NCI-H2196 (cell line): ENCODE data around the gene CALD1.

Experiments
- DNase-seq: peaks from one replicate; lab custom pipeline; 2025; ENCODE audit not compliant: unreplicated experiment; lab: John Stamatoyannopoulos, UW

Gene CALD1

DNA sequence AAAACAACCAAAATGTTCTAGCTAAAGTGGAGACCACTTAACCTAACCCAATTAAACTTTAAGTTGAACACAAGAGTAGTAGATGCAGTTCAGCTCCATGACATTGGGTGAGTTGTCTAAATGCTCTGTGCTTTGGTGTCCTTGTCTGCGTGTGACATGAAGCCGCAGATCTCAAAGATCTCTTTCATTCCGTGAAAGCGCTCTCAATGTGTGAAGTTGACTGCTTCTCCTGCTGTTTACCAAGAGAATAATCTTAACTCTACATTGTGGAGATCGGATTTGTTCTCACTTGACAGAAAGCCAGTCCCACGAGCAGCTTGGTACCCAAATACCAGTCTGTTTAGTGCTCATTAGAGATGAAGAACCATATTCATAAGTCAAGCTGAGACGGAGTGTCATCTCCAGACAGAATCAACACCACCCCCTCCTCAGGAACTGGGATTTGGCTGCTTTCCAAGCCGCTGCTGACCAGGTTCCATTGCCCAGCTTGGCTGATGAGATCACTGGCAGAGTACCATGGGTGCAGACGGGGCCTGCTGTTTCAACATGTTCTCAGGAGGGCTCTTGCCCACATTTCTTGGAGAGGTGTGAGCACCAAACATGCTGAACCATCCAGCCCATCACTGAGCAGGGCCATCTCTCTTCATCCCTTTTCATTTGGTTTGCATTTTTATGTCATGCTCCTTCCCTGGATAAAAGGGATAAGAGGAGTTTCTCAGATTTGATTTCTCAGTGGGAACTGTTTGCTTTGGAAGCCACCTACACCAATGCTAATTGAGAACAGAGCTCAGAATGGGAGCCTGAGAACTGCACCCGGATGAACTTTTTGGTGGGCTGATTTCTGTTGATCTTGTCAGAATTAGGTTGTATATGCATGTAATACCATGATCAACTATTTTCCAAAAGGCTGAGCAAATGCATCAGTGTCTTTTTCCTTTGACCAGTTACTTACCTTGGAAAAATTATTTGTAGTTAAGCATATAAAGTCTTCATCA is 111.1 kb downstream of the CALD1 start:
- peak; percentile 13 for DNase-seq

DNA sequence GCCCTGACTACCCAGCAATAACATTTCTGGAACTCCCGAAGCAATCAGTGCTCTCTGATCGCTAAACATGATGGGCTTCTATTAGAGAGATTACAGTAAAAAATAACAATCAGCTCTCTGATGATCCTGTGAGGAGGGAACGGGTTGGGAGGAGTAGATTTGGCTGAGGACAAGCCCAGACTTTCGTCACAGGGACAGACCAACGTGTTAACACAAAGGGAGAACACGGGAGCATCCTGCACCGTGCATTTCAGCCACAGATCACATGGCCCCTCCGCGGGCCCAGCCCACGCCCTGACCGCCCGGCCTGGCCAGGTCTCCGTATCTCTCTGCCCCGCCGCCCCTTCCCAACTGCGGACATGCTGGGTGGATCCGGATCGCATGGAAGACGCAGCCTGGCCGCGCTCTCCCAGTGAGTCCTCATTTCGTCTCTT is 111.8 kb downstream of the CALD1 start:
- DNase-seq: peak; percentile 9

DNA sequence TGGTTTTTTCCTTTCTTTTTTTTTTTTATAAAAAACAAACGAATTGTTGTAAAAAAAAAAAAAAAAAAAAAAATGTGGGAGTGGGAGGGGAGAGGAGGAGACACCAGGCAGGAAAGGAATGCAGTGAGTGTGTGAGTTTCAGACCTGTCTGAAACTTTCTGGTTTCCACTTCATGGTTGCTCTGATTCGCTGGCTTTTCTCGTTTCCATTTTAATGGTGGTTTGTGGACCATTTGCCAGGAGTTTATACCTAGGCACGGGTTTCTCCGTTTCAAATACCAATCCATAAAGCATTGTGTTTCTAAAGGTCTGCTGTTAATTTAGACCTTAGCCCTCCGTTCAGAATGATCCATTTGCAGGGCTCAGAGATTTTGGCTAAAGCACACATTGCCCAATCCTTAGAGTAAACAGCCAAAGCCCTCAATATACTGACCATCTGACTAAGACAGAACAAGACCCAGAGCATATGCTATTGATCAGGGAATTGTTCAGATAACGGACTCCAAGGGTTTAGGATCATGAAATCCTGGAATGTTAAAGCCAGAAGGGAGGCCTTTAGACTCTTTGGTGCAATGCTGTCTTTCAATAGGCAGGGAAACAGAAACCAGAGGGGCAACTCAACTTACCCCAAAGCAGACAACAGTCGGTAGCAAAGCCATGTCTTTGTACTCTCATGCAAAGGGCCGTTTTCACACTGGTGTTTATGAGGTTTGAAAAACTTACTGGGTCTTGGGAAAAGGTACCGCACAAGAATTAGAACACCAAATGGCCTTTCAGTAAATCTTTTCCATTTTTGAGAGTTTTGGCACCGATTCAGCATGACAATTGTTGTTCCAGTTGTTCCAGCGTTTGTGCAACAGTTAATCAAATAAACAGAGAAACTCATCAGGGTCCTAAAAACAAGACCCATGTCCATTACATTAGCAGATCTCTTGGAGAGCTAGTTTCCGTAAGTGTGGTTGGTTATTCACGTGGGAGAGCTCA is 112.6 kb downstream of the CALD1 start:
- DNase-seq: no peak

DNA sequence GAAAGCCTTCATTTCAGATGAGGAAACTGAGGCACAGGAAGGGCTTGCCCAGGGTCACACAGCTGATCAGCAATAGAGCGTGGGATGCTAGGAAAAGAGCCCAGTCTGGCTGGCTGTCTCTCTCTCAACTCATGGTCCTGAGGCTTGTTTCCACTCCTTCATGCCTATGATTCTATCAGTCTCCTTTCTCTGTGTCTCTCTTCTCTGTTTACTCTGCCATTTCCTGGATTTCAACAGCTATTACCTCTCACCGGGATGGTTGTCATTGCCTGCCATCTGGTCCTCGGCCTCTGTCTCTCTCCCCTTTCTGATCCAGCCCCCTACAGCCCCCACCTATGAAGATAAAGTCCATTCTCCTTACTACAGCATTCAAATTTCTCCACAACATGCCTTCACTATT is 113.5 kb downstream of the CALD1 start:
- no peak for DNase-seq

GRCh38 chr7:134893920-134894319 is 114.5 kb downstream of the CALD1 start:
- DNase-seq: no peak

GRCh38 chr7:134894928-134895327 is 115.5 kb downstream of the CALD1 start:
- DNase-seq: no peak

DNA sequence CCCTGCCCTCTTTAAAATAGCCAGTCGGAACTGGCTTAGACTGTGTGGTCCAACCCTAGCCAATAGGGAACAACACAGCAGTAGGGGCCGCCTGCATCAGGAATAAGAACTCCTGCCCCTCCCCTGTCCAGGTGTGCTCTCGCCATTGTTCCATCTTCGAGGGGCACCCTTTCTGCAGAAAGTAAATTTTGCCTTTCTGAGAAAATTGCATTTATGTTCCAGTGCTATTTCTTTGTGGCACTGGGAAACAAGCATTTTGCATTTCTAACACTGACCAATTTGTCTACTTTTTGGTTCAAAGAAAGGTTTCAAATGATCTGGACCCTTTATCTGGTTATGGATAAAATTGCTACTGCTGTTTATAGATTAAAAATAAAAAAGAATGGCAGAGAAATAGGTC is 116.6 kb downstream of the CALD1 start:
- no peak for DNase-seq

GRCh38 chr7:134897936-134898335 is 118.5 kb downstream of the CALD1 start:
- DNase-seq: no peak

DNA sequence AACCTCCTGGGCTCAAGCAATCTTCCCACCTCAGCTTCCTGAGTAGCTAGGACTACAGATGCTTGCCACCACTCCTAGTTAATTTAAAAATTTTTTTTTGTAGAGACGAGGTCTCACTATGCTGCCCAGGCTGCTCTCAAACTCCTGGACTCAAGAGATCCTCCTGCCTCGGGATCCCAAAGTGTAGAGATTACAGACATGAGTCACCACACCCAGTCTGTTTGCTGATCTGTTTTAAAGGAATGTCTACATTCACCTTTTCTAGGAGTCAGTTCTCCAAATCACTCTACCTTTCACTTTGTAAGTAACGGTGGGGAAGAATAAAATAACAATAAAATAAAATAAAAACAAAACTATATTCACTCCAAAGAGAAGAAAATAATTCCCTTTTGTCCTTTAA is 120.3 kb downstream of the CALD1 start:
- no peak for DNase-seq

DNA sequence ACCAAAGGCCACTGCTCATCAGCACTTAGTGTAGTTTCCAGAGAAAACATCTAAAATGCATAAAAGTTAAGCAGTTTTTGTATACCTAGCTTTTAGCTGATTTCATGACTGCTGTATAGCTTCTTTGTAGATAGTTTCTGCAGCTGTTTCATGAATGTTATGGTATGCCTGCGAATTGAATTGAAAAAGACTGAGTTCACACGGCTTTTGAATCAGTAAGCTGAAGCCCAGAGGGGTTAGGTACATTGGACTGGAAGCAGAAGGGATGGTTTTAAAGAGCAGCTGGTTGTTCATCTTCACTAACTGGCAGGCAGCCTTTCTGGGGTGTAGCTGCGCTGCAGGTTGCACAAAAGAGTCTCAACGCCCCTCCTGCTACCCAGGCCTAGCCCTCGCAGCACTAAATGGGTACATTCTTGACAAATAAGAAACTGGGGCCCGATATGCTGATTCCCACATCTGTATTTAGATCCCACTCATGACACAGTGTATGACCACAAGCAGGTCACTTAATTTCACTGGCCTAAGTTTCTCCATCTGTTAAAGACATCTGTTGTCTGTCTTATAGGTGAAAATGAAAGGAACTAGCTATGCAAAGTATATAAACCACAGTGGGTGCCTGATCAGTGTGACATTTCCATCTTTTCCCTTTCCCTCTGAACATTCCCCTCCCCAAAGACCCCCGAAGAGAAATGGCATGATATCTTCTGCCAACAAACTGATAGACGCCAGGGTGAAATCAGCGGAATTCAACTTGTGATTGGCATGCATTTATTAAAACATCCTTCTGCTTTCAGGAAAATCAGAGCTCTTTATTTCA is 120.9 kb downstream of the CALD1 start:
- DNase-seq: no peak

GRCh38 chr7:134901389-134902020 is 122.1 kb downstream of the CALD1 start:
- no peak for DNase-seq

DNA sequence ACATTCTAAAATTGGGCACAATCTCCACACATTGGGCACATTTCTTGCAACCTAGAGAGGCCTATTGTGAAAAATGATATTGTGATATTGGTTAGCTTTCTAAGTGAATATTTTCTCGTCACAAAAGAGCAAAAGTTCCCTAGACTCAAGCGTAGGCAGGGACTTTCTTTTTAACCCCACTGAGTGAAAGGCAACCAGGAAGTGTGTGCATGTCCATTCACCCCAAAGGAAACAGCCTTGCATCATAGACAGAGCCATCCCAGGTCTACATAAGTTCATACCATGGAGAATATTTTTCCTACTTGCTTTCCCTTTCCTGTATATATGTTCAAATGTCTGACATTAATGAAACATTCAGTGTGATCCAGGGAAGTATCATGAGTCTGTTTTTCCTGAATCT is 122.6 kb downstream of the CALD1 start:
- no peak for DNase-seq

DNA sequence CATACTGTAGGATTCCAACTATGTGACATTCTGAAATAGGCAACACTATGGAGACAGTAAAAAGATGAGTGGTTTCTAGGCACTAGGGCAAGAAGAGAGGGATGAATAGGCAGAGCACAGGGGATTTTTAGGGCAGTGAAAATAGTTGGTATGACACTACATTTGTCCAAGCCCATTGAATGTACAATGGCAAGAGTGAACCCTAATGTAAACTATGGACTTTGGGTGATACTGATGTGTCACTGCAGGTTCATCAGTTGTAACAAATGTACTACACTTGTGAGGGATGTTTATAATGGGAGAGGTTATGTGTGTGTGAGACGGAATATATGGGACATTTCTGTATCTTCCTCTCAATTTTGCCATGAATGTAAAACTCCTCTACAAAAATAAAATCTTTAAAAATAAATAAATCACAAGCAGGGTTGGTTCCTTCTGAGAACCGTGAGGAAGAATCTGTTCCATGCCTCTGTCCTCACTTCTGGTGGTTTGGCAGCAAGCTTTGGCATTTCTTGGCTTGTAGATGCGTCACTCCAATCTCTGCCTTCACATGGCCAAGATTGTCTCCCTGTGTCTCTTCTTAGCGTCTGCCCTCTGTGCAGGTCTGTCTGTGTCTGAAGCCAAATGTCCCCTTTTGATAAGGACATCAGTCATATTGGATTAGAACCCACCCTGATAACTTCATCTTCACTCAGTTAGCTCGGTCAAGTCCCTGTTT is 123.8 kb downstream of the CALD1 start:
- no peak for DNase-seq

DNA sequence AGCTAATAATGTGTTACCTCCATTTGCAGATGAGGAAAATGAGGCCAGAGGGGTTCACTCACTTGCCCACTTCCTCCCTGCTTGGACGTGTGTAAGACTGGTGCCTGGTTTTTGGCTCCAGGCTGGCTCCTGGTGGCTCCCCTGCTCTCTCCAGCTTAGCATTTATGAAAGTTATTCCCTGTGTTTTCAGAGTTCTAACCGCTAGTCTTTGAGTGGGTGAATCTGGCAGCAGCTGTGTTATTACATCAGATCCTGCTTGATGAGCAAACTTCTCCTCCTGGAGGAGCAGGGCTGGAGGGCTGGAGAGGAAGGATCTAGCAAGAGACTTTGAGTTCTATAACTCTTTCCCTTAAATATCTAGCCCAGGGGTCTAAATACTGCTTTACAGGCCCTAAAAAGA is 125.9 kb downstream of the CALD1 start:
- DNase-seq: no peak

DNA sequence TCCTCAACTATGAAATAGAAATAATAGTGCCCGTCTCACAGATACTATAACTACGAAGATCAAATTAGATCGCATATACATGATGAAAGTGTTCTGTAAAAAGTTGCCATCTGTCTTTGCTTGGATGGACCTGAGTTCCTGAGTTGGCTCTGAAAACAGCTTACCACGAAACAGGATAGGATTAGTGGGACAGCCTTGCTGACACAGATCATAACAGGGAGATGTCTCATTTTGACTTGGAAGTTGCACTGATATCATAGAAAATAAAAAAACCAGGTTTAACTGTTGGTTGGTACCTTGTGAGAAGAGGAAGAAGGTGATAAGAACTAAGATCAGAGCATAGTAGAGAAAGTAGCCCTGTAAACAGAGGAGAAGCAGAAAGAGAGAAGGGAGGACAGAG is 127.6 kb downstream of the CALD1 start:
- DNase-seq: no peak

GRCh38 chr7:134907639-134908038 is 128.2 kb downstream of the CALD1 start:
- no peak for DNase-seq

DNA sequence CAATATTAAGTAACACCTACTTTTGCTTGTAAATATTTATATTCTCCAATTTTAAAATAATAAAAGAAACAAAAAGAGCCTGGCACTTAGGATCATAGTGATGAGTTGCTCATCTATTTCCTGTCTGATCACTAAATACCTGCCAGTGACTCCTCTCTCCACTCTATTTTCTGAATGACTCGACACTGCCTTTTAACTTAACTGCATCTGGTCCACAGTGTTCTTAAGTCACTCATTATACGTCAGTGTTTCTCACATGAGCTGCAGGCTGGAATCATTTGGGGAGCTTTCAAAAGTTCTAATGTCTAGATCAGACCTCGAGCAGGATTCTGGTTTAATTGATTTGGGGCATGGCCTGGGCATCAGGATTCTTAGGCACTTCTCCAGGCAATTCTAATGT is 128.9 kb downstream of the CALD1 start:
- DNase-seq: no peak

GRCh38 chr7:134910214-134910890 is 130.9 kb downstream of the CALD1 start:
- no peak for DNase-seq

DNA sequence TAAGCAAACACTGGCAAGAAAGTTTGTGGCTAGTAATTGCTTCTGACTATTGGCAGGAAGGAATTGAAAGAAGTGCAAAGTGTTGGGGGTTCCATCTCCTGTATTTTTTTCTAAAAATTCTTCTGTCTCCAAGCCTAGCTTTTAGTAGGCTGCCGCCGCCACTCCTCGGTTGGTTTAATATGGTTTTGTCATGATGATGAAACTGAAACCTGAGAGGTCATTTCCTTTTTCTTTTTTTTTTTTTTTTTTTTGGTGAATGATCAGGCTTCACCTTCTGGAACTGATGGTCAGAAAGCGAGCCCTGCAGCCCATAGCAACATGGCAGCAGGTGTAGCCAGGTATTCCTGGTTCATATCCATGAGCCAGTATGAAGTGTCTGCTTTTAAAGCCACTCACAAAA is 131.5 kb downstream of the CALD1 start:
- DNase-seq: no peak
